Tibial artery (tissue), 4 donors: ENCODE measurements around the gene UNC93A.
"Not testable (repeated sequence)": the region's sequence is repeated elsewhere in the genome, so short reads cannot be mapped to it uniquely, and the experiment has no call there.

Source experiments
- DNase-seq, 2 donors: peaks; one replicate each; pipeline ENCODE4 v3.0.0-alpha.2; 2019
- H3K27ac ChIP-seq, 2 donors: fragments of 200-600 bp; sonication (generic) in 1 of 2; 1 replicate in 1 of 2; 2 replicates in 1 of 2; pipeline ENCODE4 v1.5.1; 2018 to 2019; ENCODE audit warnings: mild to moderate bottlenecking in 1 of 2
- H3K27me3 ChIP-seq, 2 donors: fragments of 200-600 bp; sonication (generic) in 1 of 2; one replicate each; pipeline versions ENCODE4 v1.5.1 to v1.6.0; 2016 to 2019
- H3K36me3 ChIP-seq, 3 donors: fragments of 200-600 bp; sonication (generic) in 2 of 3; one replicate each; pipeline ENCODE4 v1.5.1; 2016 to 2019; ENCODE audit warnings: mild to moderate bottlenecking in 2 of 3
- H3K4me1 ChIP-seq, 4 donors: fragments of 200-600 bp; sonication (generic) in 2 of 4; 1 replicate in 3 of 4; 2 replicates in 1 of 4; pipeline ENCODE4 v1.5.1; 2016 to 2019
- H3K4me3 ChIP-seq, 2 donors: fragments of 200-600 bp; sonication (generic) in 1 of 2; 1 replicate in 1 of 2; 2 replicates in 1 of 2; pipeline ENCODE4 v1.5.1; 2018 to 2019; ENCODE audit warnings: mild to moderate bottlenecking in 2 of 2
- H3K9me3 ChIP-seq, 3 donors: fragments of 200-600 bp; sonication (generic) in 1 of 3; one replicate each; pipeline ENCODE4 v1.5.1; 2016 to 2019
- CTCF ChIP-seq, 2 experiments: fragments of 200-600 bp in 1 of 2; fragments of 450-650 bp in 1 of 2; IDR thresholded peaks; one replicate each; pipeline ENCODE4 v1.5.1; 2017 to 2019; ENCODE audit warnings: antibody characterized with exemption in 2 of 2, mild to moderate bottlenecking in 1 of 2, moderate library complexity in 1 of 2
- intact Hi-C: fragments of 100-400 bp; cut with DNase I; formaldehyde crosslinking; loops from one replicate; pipeline ENCODE4 v1.15.0; 2023; ENCODE audit warnings: low total_unique reads

Gene UNC93A

DNA sequence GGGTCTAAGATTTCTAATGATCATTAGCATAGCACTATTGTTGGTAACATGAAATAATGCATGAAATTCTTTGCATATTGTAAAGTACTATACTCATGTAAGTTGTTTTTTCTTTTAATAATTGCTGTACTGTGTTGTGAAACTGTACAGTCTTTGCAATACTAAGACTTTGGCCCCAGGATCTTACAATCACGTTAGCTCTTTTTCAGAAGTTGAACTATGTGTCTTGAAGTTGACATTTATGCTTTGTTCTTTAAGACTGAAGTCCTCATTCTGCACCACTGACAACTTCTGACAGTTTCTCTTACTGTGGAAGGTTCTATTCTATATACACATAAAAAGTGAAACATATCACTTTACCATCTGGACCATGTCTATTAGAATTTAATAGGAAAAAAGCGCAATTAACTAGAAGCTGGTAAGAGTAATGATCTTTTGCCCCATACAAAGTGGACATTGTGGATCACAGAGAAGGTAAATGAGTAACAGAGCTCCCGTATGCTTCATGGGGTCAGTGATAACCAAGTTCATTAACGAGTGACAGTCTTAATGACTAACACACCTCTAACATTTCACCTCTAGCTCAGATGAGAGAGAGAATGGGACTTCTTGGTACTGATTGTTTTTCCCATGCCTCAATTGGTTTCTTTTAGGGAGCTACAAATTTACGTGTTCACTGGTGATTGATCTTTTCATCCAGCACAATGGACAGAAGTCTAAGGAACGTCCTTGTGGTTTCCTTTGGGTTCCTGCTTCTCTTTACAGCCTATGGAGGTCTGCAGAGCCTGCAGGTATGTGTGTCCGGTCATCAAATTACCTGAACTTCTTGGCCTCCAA, at the start of gene UNC93A:
Gene UNC93A, plus strand, starts transcription at position 530 of the 837 bp plus-strand sequence. Its CDS starts 175 bp downstream, at position 705.
- no peaks in the 10 kb centered on the region for H3K4me1 ChIP-seq
- DNase-seq: no peak
- H3K36me3 ChIP-seq: no peaks in the 10 kb centered on the region
- H3K27me3 ChIP-seq: peaks cover 0 to 7% of the 10 kb centered on the region in 2 donors
- TF ChIP-seq CTCF (IDR thresholded peaks at IDR 0.05): no peak
- H3K27ac ChIP-seq: no peak within 1 kb of the TSS
- no peaks in the 10 kb centered on the region for H3K9me3 ChIP-seq
- no peak within 1 kb of the TSS for H3K4me3 ChIP-seq
- intact Hi-C loops: no loop called here

DNA sequence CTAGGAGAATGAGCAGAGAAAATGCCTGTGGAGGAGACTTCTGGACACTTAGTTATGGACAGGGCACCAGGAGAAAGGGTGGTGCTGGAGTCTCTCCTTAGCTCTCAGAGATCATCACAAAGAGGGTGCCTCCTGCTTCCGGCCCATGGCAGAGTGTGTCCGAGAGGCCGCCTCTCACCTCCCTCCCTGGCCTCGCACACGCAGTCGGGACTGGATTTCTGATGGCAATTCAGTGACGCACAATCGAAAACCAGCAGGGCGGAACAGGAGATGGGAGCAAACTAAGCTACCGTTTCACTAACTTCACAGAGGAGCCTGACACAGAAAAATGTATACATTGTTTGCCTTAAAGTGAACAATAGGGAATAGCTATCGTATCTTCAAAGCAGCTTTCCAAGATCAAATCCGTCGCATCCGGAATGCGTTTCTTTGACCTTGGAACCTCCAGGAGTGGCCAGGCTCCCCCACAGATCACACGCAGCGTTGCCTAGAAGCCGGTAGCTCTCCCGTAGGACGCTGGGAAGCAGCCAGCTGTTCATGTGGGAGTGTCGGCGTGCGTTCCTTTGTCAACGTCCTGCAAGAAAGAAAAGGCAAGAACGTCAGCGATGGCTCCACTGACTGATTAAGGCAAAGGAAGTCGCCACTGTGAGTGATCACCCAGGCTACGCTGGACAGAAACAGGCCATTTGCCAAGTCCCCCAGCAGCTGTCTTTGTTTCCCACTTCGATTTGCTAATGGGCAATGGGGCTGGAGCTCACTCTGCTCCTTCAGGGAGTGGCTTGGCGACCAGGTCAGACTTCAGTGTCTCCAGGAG, 49.6 kb upstream of the UNC93A start:
- H3K9me3 ChIP-seq, DNase-seq, H3K27me3 ChIP-seq, H3K4me3 ChIP-seq, intact Hi-C loops, H3K27ac ChIP-seq, H3K36me3 ChIP-seq, H3K4me1 ChIP-seq: not testable (repeated sequence)

DNA sequence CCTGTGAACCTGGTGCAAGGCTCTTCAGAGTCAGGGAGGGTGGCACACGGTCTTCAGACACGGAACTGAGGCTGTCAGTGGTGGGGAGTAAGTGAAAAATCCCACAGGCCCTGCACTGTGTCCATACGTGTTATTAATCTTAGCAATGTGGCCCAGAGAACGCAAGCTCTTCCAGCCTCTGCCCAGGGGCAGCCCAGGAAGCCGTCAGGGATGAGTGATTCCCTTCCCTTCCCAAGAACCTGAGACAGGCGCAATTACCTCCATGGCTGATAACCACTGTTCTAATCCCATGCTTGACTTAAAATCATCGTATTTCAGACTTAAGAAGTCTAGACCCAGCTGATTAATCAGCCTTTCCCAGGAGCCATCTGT, 49.0 kb upstream of the UNC93A start:
- H3K36me3 ChIP-seq, H3K27ac ChIP-seq, H3K27me3 ChIP-seq, H3K9me3 ChIP-seq, DNase-seq, H3K4me1 ChIP-seq, intact Hi-C loops, H3K4me3 ChIP-seq: not testable (repeated sequence)

DNA sequence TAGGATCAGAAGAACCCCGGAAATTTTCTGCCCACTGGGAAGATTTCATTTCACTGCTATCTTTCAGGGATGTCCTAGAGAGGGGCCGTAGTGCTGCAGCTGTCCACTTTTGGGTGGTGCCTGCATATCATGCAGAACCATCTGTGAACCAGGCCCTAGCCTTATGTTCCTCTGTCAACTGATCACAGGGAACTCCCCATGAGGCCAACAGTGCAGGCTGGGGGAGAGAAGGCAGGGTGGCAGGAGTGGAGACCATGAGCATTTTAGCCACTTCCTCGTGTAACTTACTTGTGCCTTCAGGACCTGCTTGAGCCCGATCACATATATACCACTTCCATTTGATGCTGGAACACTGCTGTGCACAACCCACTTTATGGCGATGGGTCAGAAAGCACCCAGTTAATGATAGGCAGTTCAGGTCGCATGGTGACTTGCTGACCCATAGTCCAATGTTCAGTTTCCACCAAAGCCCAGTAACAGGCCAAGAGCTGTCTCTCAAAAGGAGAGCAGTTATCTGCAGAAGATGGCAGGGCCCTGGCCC, 48.5 kb upstream of the UNC93A start:
- intact Hi-C loops, H3K4me3 ChIP-seq, H3K27ac ChIP-seq, H3K9me3 ChIP-seq, H3K36me3 ChIP-seq, H3K27me3 ChIP-seq, DNase-seq, H3K4me1 ChIP-seq: not testable (repeated sequence)

DNA sequence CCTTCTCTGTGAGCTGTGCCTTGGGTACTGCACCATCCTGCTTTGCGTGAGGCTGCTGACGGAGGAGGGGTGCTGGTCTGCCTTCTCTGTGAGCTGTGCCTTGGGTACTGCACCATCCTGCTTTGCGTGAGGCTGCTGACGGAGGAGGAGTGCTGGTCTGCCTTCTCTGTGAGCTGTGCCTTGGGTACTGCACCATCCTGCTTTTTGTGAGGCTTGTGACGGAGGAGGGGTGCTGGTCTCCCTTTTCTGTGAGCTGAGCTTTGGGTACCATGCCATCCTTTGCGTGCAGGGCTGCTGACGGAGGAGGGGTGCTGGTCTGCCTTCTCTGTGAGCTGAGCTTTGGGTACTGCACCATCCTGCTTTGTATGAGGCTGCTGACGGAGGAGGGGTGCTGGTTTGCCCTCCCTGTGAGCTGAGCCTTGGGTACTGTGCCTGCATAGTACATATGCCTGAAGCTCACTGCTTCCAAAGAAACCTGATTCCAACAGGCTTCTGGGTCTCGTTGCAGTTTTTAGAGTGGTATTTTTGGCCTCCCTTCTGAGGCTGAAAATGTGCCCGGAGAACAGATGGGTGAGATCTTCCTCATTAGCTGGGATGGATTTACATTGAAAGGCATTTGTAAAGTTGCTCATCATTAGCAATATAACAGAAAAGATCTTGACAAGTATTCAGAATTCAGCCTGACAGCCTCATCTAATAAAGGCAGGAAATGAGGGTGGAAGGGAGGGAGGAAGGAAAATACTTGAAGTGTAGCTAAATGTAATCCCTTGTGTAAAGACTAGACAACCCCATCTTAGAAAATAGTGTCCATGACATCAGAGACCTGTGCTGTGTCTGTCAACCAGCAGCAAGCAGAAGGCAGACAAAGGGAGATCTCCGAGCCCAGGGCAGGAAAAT, 46.8 kb upstream of the UNC93A start:
- intact Hi-C loops: no loop called here
- H3K27ac ChIP-seq: no peak overlapping the region
- H3K4me3 ChIP-seq: no peak overlapping the region
- H3K36me3 ChIP-seq: no peaks in the 10 kb centered on the region
- peaks cover 0 to 3% of the 10 kb centered on the region in 2 donors for H3K27me3 ChIP-seq
- H3K4me1 ChIP-seq: no peaks in the 10 kb centered on the region
- H3K9me3 ChIP-seq: no peaks in the 10 kb centered on the region
- TF ChIP-seq CTCF (IDR thresholded peaks at IDR 0.05): no peak
- no peak for DNase-seq

DNA sequence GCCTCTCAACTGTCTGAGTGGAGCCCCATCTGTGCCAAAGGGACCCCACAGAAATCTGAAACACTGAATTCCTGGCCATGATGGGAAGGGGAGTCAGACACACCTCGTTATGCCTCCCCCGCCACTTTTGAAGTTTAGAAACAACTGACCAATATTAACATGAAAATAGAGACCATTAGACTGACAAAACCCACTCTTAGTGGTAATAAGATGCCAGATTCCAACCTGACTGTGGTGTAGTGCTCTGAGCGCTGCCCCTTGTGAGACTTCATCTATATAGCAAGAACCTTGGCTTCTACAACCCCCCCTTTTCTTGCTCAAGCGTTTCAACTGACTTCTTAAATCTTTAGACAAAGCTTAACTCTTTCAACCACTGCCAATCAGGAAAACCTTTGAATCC, 46.1 kb upstream of the UNC93A start:
- Histone ChIP-seq H3K27ac (no peak overlapping the region), H3K4me3 (no peak overlapping the region), H3K36me3 (no peaks in the 10 kb centered on the region), H3K27me3 (peaks cover 0 to 3% of the 10 kb centered on the region in 2 donors), H3K9me3 (no peaks in the 10 kb centered on the region), H3K4me1 (no peaks in the 10 kb centered on the region)
- no peak for DNase-seq
- no peak for TF ChIP-seq CTCF (IDR thresholded peaks at IDR 0.05)
- intact Hi-C loops: no loop called here
